PC-3 (cell line): ENCODE measurements around the gene CTAG2. TPM values are rescaled to one million over a fixed set of nuclear protein-coding genes. Genes with fewer than 3 reads are reported as not detected.

Experiments
- ATAC-seq: fragments of 200-7000 bp; cut with Tn5 transposase; 2 replicates; pipeline ENCODE4 v1.9.1; 2020; ENCODE audit warnings: mild to moderate bottlenecking, moderate library complexity
- BruUV-seq: library from RNA; stranded (reverse); fragments of 400-500 nt; replicated peaks from 2 replicates; lab custom pipeline; 2021; lab: Mats Ljungman, UMichigan
- CTCF ChIA-PET: fragments of 300-600 bp; sonication (Branson Sonifier 250); formaldehyde crosslinking; loops from one replicate; lab custom pipeline; 2022; ENCODE audit warnings: antibody characterized with exemption; lab: Charles Lee
- POLR2A ChIA-PET: fragments of 300-600 bp; sonication (Branson Sonifier 250); formaldehyde crosslinking; loops from one replicate; lab custom pipeline; 2022; ENCODE audit warnings: antibody characterized with exemption; ENCODE audit not compliant: unreplicated experiment; lab: Charles Lee
- DNase-seq: peaks from one replicate; pipeline ENCODE4 v3.0.0-alpha.2; 2015
- H2AFZ ChIP-seq: fragments of 300-600 bp; sonication (generic); 2 replicates; pipeline ENCODE4 v1.6.0; 2016; ENCODE audit warnings: antibody characterized with exemption, low read length
- H3F3A ChIP-seq: fragments of 300-600 bp; sonication (generic); one replicate; pipeline ENCODE4 v1.6.0; 2017; ENCODE audit warnings: antibody characterized with exemption, low read length, control low read depth, mild to moderate bottlenecking; ENCODE audit not compliant: unreplicated experiment
- H3K27ac ChIP-seq: fragments of 300-600 bp; sonication (generic); 2 replicates; pipeline ENCODE4 v1.5.1; 2016; ENCODE audit warnings: mild to moderate bottlenecking, low read length
- H3K27me3 ChIP-seq: fragments of 300-600 bp; sonication (generic); 2 replicates; pipeline ENCODE4 v1.6.1; 2016; ENCODE audit warnings: low read length, mixed read lengths
- H3K36me3 ChIP-seq: fragments of 300-600 bp; sonication (generic); 2 replicates; pipeline ENCODE4 v1.6.1; 2016; ENCODE audit warnings: low read depth, mixed run types, low read length, mixed read lengths
- H3K4me1 ChIP-seq: fragments of 300-600 bp; sonication (generic); 2 replicates; pipeline ENCODE4 v1.5.1; 2016; ENCODE audit warnings: low read length; ENCODE audit not compliant: insufficient read depth
- H3K4me2 ChIP-seq: fragments of 300-600 bp; sonication (generic); 2 replicates; pipeline ENCODE4 v1.6.0; 2016; ENCODE audit warnings: low read length
- H3K4me3 ChIP-seq: fragments of 300-600 bp; sonication (generic); 2 replicates; pipeline ENCODE4 v1.5.1; 2016; ENCODE audit warnings: mild to moderate bottlenecking, low read length, mixed read lengths
- H3K79me2 ChIP-seq: fragments of 300-600 bp; sonication (generic); 2 replicates; pipeline ENCODE4 v1.6.1; 2017; ENCODE audit warnings: low read length, mixed read lengths
- H3K9ac ChIP-seq: fragments of 300-600 bp; sonication (generic); 2 replicates; pipeline ENCODE4 v1.6.0; 2016; ENCODE audit warnings: mild to moderate bottlenecking, low read length
- H3K9me2 ChIP-seq: fragments of 300-600 bp; sonication (generic); replicated peaks from 2 replicates; pipeline ENCODE4 v1.6.1; 2016; ENCODE audit warnings: mixed run types, low read length, mixed read lengths
- H3K9me3 ChIP-seq: fragments of 300-600 bp; sonication (generic); 2 replicates; pipeline ENCODE4 v1.6.1; 2016; ENCODE audit warnings: low read length, mixed read lengths
- H4K20me1 ChIP-seq: fragments of 300-600 bp; sonication (generic); 2 replicates; pipeline ENCODE4 v1.6.1; 2016; ENCODE audit warnings: low read length, mixed read lengths
- EZH2 ChIP-seq: fragments of 300-600 bp; sonication (generic); IDR thresholded peaks from one replicate; pipeline ENCODE4 v1.6.1; 2017; ENCODE audit warnings: antibody characterized with exemption, mild to moderate bottlenecking, low read length; ENCODE audit not compliant: unreplicated experiment
- EZH2phosphoT487 ChIP-seq: fragments of 300-600 bp; sonication (generic); IDR thresholded peaks from 2 replicates; pipeline ENCODE4 v1.6.1; 2018; ENCODE audit warnings: mild to moderate bottlenecking, antibody characterized with exemption, low read length, borderline replicate concordance
- intact Hi-C: fragments of 100-400 bp; cut with micrococcal nuclease; formaldehyde crosslinking; loops from 2 replicates; pipeline ENCODE4 v1.9.0; 2023
- total RNA-seq: library from RNA; depleted of rRNA; stranded (reverse); fragments of >200 nt; gene quantifications from 2 replicates; pipeline ENCODE4 v1.2.3, GENCODE V29; 2014
- TF ChIP-seq, protein P1 (sequence below): fragments of 300-600 bp; sonication (generic); conservative IDR thresholded peaks from 2 replicates; pipeline ENCODE4 v1.5.1; 2017; ENCODE audit warnings: antibody characterized with exemption, low read depth, mild to moderate bottlenecking, low read length

CTAG2 gene
- total RNA-seq, 1 experiment from 2014 or later = not detected

DNA sequence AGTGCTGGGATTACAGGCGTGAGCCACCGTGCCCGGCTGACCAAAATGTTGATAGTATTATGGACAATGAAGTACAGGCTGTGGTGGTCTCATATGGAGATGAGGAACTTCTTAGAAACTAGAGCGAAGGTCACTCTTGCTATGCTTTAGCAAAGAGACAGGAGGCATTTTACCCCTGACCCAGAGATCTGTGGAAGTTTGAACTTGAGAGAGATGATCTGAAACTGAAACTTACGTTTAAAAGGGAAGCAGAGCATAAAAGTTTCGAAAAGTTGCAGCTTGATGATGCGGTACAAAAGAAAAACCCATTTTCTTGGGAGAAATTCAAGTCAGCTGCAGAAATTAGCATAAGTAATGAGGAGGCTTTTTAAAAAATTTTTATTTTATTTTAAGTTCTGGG, 8.5 kb upstream of the CTAG2 start:
- DNase-seq (no peak), ATAC-seq (no peak)
- no TSS peak for BruUV-seq
- no peaks in the 10 kb centered on the region for H3K9me3 ChIP-seq
- intact Hi-C loops = no loop called here
- H2AFZ ChIP-seq = no peak overlapping the region
- TF ChIP-seq, protein P1, sequence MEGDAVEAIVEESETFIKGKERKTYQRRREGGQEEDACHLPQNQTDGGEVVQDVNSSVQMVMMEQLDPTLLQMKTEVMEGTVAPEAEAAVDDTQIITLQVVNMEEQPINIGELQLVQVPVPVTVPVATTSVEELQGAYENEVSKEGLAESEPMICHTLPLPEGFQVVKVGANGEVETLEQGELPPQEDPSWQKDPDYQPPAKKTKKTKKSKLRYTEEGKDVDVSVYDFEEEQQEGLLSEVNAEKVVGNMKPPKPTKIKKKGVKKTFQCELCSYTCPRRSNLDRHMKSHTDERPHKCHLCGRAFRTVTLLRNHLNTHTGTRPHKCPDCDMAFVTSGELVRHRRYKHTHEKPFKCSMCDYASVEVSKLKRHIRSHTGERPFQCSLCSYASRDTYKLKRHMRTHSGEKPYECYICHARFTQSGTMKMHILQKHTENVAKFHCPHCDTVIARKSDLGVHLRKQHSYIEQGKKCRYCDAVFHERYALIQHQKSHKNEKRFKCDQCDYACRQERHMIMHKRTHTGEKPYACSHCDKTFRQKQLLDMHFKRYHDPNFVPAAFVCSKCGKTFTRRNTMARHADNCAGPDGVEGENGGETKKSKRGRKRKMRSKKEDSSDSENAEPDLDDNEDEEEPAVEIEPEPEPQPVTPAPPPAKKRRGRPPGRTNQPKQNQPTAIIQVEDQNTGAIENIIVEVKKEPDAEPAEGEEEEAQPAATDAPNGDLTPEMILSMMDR = no peak
- TF ChIP-seq EZH2phosphoT487 (no peak), EZH2 (no peak)
- ChIA-PET CTCF (no interaction called here), POLR2A (no interaction called here)
- no peak overlapping the region for H3K27ac ChIP-seq
- no peaks in the 10 kb centered on the region for H3K27me3 ChIP-seq
- no peak overlapping the region for H3K4me2 ChIP-seq
- H3K36me3 ChIP-seq = no peaks in the 10 kb centered on the region
- no peaks in the 10 kb centered on the region for H4K20me1 ChIP-seq
- no peaks in the 10 kb centered on the region for H3K79me2 ChIP-seq
- no peaks in the 10 kb centered on the region for H3F3A ChIP-seq
- H3K9me2 ChIP-seq = no peaks in the 10 kb centered on the region
- no peak overlapping the region for H3K4me3 ChIP-seq
- no peak overlapping the region for H3K9ac ChIP-seq
- no peaks in the 10 kb centered on the region for H3K4me1 ChIP-seq

DNA sequence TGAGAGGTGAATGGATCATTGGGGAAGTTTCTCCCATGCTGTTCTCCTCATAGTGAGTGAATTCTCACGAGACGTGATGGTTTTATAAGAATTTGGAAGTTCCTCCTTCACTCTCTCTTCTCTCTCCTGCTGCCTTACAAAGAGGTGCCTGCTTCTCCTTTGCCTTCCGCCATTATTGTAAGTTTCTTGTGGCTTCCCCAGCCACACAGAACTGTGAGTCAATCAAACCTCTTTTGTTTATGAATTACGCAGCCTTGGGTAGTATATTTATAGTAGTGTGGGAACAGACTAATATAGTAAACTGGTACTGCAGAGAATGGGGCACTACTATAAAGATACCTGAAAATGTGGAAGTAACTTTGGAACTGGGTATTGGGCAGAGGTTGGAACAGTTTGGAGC, 7.8 kb upstream of the CTAG2 start:
- no TSS peak for BruUV-seq
- CTCF ChIA-PET = no interaction called here

DNA sequence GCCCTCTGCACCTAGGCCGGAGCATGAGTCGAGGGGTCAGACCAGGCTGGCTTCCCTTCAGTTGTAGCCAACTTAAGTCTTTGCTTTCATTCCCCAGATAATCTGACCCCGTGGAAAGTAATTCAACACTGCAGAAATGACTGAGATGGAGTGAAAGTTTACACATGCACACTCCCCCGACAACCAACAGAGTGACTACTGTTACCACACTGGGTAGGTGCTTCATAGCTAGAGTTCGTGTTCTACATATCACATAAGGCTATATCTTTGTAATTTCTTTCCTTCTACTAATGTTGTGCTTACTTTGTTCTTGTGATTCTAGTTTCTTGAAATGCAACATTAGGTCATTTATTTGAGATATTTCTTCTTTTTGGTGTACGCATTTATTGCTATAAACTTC, 7.2 kb upstream of the CTAG2 start:
- Histone ChIP-seq H3K9me3 (no peaks in the 10 kb centered on the region), H2AFZ (no peak overlapping the region), H3K4me1 (no peaks in the 10 kb centered on the region), H3K4me2 (no peak overlapping the region), H4K20me1 (no peaks in the 10 kb centered on the region), H3K9ac (no peak overlapping the region), H3K4me3 (no peak overlapping the region), H3F3A (no peaks in the 10 kb centered on the region), H3K79me2 (no peaks in the 10 kb centered on the region), H3K27ac (no peak overlapping the region), H3K9me2 (no peaks in the 10 kb centered on the region), H3K27me3 (no peaks in the 10 kb centered on the region), H3K36me3 (no peaks in the 10 kb centered on the region)
- CTCF ChIA-PET = no interaction called here
- BruUV-seq = no TSS peak
- POLR2A ChIA-PET = no interaction called here
- TF ChIP-seq EZH2 (no peak), EZH2phosphoT487 (no peak)
- TF ChIP-seq, protein P1 = no peak
- DNase-seq (no peak), ATAC-seq (no peak)
- intact Hi-C loops = no loop called here

More for the DNA sequence above, 7.8 kb upstream of the CTAG2 start:
- Histone ChIP-seq H3K9ac (no peak overlapping the region), H3K4me3 (no peak overlapping the region), H4K20me1 (no peaks in the 10 kb centered on the region), H3K4me2 (no peak overlapping the region), H3K27ac (no peak overlapping the region), H3K4me1 (no peaks in the 10 kb centered on the region), H3K79me2 (no peaks in the 10 kb centered on the region), H2AFZ (no peak overlapping the region), H3F3A (no peaks in the 10 kb centered on the region), H3K9me2 (no peaks in the 10 kb centered on the region), H3K9me3 (no peaks in the 10 kb centered on the region), H3K27me3 (no peaks in the 10 kb centered on the region), H3K36me3 (no peaks in the 10 kb centered on the region)
- POLR2A ChIA-PET = no interaction called here
- intact Hi-C loops = no loop called here
- ATAC-seq (no peak), DNase-seq (no peak)
- TF ChIP-seq, protein P1 = no peak
- no peak for TF ChIP-seq EZH2phosphoT487
- no peak for TF ChIP-seq EZH2
